Measurements from ENCODE around the gene SRSF10. TPM values are rescaled to one million over a fixed set of nuclear protein-coding genes. Genes with fewer than 3 reads are reported as not detected.

SRSF10 gene
- total and polyA plus RNA-seq, 4 donors, result 55.1 to 251 (median 78.4) TPM

GRCh38 chr1:23978805-23979204, 1.3 kb downstream of the SRSF10 start:
- Histone ChIP-seq H3K4me1 (ENCODE audit: control insufficient read depth in 5 of 5, insufficient read depth in 5 of 5, low read length in 5 of 5) (peaks cover 6 to 44% (median 24%) of the 10 kb centered on the region in 5 donors), H3K27ac (ENCODE audit: low read depth in 1 of 2, low read length in 1 of 2) (peak overlapping the region in 1 of 2 donors; percentile 47)

GRCh38 chr1:23977854-23978191, 2.3 kb downstream of the SRSF10 start:
- peak in 1 of 3 donors; percentile 39 for DNase-seq
- Histone ChIP-seq H3K4me3 (no peak overlapping the region), H3K9ac (ENCODE audit: insufficient read depth in 1 of 2, low read length in 2 of 2) (peak overlapping the region in 1 of 2 donors; percentile 99), H3K4me1 (ENCODE audit: control insufficient read depth in 5 of 5, insufficient read depth in 5 of 5, low read length in 5 of 5) (peaks cover 6 to 43% (median 24%) of the 10 kb centered on the region in 5 donors), H3K27me3 (ENCODE audit: control insufficient read depth in 3 of 3, insufficient read depth in 3 of 3, low read length in 2 of 3) (no peaks in the 10 kb centered on the region), H3K27ac (ENCODE audit: low read depth in 1 of 2, low read length in 1 of 2) (peak overlapping the region in 1 of 2 donors; percentile 5), H3K36me3 (ENCODE audit: control insufficient read depth in 4 of 4, insufficient read depth in 4 of 4, low read length in 4 of 4) (peaks cover under 1 to 28% (median 10%) of the 10 kb centered on the region in 4 donors), H3K9me3 (ENCODE audit: control insufficient read depth in 4 of 4, insufficient read depth in 3 of 4, low read length in 3 of 4) (no peaks in the 10 kb centered on the region)
- no peak for ATAC-seq (ENCODE audit: insufficient read depth, low FRiP score)
- no peak for TF ChIP-seq CTCF (IDR thresholded peaks at IDR 0.05; ENCODE audit: control extremely low read depth, extremely low read depth)
- 52 to 76% methylated on average over 1 of the region's 1 CpG for WGBS, 2 donors

More at GRCh38 chr1:23978805-23979204, 1.3 kb downstream of the SRSF10 start:
- no peaks in the 10 kb centered on the region for H3K27me3 ChIP-seq (ENCODE audit: control insufficient read depth in 3 of 3, insufficient read depth in 3 of 3, low read length in 2 of 3)
- TF ChIP-seq CTCF (IDR thresholded peaks at IDR 0.05; ENCODE audit: control extremely low read depth, extremely low read depth), result no peak
- H3K9me3 ChIP-seq (ENCODE audit: control insufficient read depth in 4 of 4, insufficient read depth in 3 of 4, low read length in 3 of 4), result no peaks in the 10 kb centered on the region
- H3K4me3 ChIP-seq, result no peak overlapping the region
- peak overlapping the region; percentile 95 to 99 for H3K9ac ChIP-seq (ENCODE audit: insufficient read depth in 1 of 2, low read length in 2 of 2)
- no peak for ATAC-seq (ENCODE audit: insufficient read depth, low FRiP score)
- WGBS, 2 donors, result 0 to 1% methylated on average over 4 of the region's 4 CpGs
- peak in 1 of 3 donors; percentile 59 for DNase-seq
- peaks cover 0 to 23% (median 7%) of the 10 kb centered on the region in 4 donors for H3K36me3 ChIP-seq (ENCODE audit: control insufficient read depth in 4 of 4, insufficient read depth in 4 of 4, low read length in 4 of 4)

GRCh38 chr1:23977187-23977853, 2.8 kb downstream of the SRSF10 start:
- peaks cover 6 to 43% (median 24%) of the 10 kb centered on the region in 5 donors for H3K4me1 ChIP-seq (ENCODE audit: control insufficient read depth in 5 of 5, insufficient read depth in 5 of 5, low read length in 5 of 5)
- TF ChIP-seq CTCF (IDR thresholded peaks at IDR 0.05; ENCODE audit: control extremely low read depth, extremely low read depth), result no peak
- no peak for ATAC-seq (ENCODE audit: insufficient read depth, low FRiP score)
- H3K36me3 ChIP-seq (ENCODE audit: control insufficient read depth in 4 of 4, insufficient read depth in 4 of 4, low read length in 4 of 4), result peaks cover 1 to 28% (median 10%) of the 10 kb centered on the region in 4 donors
- no peaks in the 10 kb centered on the region for H3K27me3 ChIP-seq (ENCODE audit: control insufficient read depth in 3 of 3, insufficient read depth in 3 of 3, low read length in 2 of 3)
- no peak overlapping the region for H3K9ac ChIP-seq (ENCODE audit: insufficient read depth in 1 of 2, low read length in 2 of 2)
- 58 to 64% methylated on average over 4 of the region's 4 CpGs for WGBS, 2 donors
- peak overlapping the region; percentile 2 to 49 for H3K27ac ChIP-seq (ENCODE audit: low read depth in 1 of 2, low read length in 1 of 2)
- H3K9me3 ChIP-seq (ENCODE audit: control insufficient read depth in 4 of 4, insufficient read depth in 3 of 4, low read length in 3 of 4), result no peaks in the 10 kb centered on the region
- DNase-seq, result peak in 1 of 3 donors; percentile 40
- no peak overlapping the region for H3K4me3 ChIP-seq
